Bronchial epithelial cell (primary cell): Measurements from ENCODE around the gene DYRK4. TPM values are rescaled to one million over a fixed set of nuclear protein-coding genes. Genes with fewer than 3 reads are reported as not detected.

ENCODE experiments used
- DNase-seq: peaks from one replicate; pipeline ENCODE4 v3.0.0-alpha.2; 2010; ENCODE audit warnings: low read depth
- FAIRE-seq: peaks from 2 replicates; lab custom pipeline; 2011; peaks lifted over from hg19 to GRCh38; lab: Jason Lieb, UNC
- H3K27me3 ChIP-seq: 2 replicates; pipeline ENCODE4 v1.5.1; 2011; ENCODE audit warnings: low read length; ENCODE audit not compliant: control insufficient read depth, insufficient read depth
- H3K36me3 ChIP-seq: 2 replicates; pipeline ENCODE4 v1.5.1; 2011; ENCODE audit warnings: low read length; ENCODE audit not compliant: control insufficient read depth, insufficient read depth
- H3K4me3 ChIP-seq: 2 replicates; pipeline ENCODE4 v1.5.1; 2011; ENCODE audit warnings: mild to moderate bottlenecking, low read depth, low read length, control low read depth
- total RNA-seq: library from RNA; depleted of rRNA; stranded (reverse); fragments of >200 nt; gene quantifications from 2 replicates; pipeline ENCODE4 v1.2.1, GENCODE V29; 2014
- TF ChIP-seq, protein P1 (sequence below): IDR thresholded peaks from 2 replicates; pipeline ENCODE4 v1.5.1; 2011; ENCODE audit warnings: mild to moderate bottlenecking, moderate library complexity, low read length, control low read depth, inconsistent platforms; ENCODE audit not compliant: insufficient read depth, severe bottlenecking

The DYRK4 gene
- total RNA-seq, 1 donor from 2014 or later, result 20.0 TPM

- TF ChIP-seq, protein P1, sequence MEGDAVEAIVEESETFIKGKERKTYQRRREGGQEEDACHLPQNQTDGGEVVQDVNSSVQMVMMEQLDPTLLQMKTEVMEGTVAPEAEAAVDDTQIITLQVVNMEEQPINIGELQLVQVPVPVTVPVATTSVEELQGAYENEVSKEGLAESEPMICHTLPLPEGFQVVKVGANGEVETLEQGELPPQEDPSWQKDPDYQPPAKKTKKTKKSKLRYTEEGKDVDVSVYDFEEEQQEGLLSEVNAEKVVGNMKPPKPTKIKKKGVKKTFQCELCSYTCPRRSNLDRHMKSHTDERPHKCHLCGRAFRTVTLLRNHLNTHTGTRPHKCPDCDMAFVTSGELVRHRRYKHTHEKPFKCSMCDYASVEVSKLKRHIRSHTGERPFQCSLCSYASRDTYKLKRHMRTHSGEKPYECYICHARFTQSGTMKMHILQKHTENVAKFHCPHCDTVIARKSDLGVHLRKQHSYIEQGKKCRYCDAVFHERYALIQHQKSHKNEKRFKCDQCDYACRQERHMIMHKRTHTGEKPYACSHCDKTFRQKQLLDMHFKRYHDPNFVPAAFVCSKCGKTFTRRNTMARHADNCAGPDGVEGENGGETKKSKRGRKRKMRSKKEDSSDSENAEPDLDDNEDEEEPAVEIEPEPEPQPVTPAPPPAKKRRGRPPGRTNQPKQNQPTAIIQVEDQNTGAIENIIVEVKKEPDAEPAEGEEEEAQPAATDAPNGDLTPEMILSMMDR, result no peak
- Histone ChIP-seq H3K4me3 (no peak overlapping the region), H3K36me3 (no peaks in the 10 kb centered on the region), H3K27me3 (no peaks in the 10 kb centered on the region)
- no peak for DNase-seq
- FAIRE-seq, result no peak
Observed at GRCh38 chr12:4530982-4531586, 30.9 kb upstream of the DYRK4 start.

- H3K4me3 ChIP-seq, result no peak overlapping the region
- no peaks in the 10 kb centered on the region for H3K36me3 ChIP-seq
- FAIRE-seq (no peak), DNase-seq (no peak)
- TF ChIP-seq, protein P1, result no peak
- no peaks in the 10 kb centered on the region for H3K27me3 ChIP-seq
Observed at GRCh38 chr12:4535092-4535491, 26.9 kb upstream of the DYRK4 start.

DNA sequence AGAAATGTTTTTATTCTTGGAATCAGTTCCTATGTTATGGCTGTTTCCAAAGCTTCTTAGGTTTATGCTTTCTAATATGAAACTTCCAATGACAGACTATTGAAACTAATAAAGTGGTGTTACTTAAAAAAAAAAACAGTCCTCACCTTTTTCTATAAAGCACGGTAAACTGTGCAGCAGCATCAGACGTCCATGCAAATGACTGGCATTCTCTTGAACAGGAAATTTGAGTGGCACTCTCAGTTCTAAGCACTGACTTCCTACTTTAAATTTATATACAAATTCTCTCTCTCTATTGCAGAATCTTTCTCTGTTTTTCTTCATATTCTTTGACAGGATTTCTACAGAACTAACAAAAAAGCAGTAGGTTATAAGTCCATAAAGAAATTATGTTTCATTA, 26.1 kb upstream of the DYRK4 start:
- H3K36me3 ChIP-seq, result no peaks in the 10 kb centered on the region
- H3K4me3 ChIP-seq, result no peak overlapping the region
- DNase-seq (no peak), FAIRE-seq (no peak)
- H3K27me3 ChIP-seq, result no peaks in the 10 kb centered on the region
- TF ChIP-seq, protein P1, result no peak

DNA sequence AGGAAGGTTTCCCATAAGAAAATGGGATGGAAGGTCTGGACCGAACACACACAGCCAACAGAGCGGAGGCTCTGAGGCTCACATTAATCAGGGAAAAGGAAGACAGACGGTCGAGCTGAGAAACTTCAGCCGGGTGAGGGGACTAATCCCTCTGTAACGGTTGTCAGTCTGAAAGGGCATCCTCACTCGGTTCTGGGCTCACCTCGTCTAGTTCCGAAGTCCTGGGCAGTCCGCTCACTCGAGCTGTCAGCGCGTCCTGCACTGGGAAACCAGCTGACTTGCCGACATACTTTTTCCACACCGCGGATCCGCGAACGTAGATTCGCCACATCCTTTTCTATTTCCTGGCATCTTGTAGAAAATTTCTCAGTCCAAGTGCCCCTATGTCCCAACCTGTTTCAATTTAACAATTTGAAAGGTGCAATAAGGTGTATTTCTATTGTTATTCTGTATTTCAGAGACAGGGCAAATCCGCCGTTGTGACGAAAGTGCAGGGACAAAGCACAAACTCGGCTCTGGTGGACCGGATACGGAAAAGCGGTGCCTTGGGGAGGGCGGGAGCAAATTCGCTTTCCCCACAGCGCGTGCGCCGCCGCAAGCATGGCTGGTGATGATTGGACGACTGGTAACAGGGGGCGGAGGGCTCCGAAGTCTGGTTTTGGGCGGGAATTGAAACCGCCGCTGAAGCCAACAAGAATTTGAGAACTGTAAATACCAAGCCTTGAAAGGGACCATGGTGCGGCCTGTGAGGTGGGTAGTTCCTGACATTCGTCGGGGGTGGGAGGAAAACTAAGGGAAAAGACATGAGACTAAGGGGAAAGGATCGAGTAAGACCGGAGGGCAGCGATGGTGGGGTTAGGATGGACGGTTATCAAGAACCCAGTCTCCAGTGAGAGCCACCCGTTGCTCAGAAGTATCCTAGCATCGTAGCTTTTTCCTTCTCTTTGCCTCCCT, 23.5 kb upstream of the DYRK4 start, which contains the start of gene RAD51AP1:
Gene RAD51AP1 (plus strand): TSS at position 684 of the 954 bp plus-strand sequence. CDS start 50 bp downstream, at position 734.
- TF ChIP-seq, protein P1, result no peak
- FAIRE-seq, result peak; percentile 82

DNA sequence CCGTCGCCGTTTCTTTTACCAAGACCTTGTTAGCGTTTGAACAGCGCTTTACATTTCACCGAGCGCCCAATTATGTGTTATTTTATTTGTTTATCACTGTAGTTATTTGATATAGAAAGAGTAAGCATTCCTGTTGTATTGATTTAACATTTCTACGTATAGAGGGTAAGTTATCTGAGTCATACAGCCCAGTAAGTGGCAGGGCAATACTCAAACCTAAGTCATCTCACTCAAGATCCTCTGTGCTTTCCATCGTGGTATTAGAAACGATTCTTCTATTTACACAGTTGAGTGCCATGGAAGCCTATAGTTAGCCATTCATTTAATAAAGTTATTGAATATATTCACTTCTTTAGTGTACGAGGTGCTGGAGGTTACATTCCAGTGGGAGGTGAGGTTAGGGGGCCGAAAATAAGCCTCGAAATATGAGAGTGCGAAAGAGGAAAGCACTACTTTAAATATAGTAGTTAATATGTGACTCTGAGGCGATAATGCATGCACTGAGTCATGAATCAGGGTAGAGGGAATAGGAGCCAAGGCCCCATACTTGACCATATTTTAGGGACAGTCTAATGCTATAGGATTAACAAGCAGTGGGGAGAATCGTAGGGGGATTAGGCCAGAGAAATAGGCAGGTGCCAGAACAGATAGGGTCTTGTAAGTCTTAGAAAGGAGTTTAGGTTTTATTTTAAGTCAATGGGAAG, 22.7 kb upstream of the DYRK4 start:
- H3K27me3 ChIP-seq, result no peaks in the 10 kb centered on the region
- DNase-seq (peak; percentile 25), FAIRE-seq (no peak)
- peak overlapping the region; percentile 79 for H3K4me3 ChIP-seq
- TF ChIP-seq, protein P1, result no peak
- no peaks in the 10 kb centered on the region for H3K36me3 ChIP-seq

More for the DNA sequence above, 23.5 kb upstream of the DYRK4 start, which contains the start of gene RAD51AP1:
- H3K4me3 ChIP-seq, result peak within 1 kb of the TSS; percentile 79
- no peaks in the 10 kb centered on the region for H3K36me3 ChIP-seq
- DNase-seq, result peak; percentile 91
- H3K27me3 ChIP-seq, result no peaks in the 10 kb centered on the region
